SH-SY5Y (cell line): ENCODE results near the gene CCDC24.

Source experiments
- GATA2 ChIP-seq: IDR thresholded peaks from 2 replicates; pipeline ENCODE4 v1.6.1; 2011; ENCODE audit warnings: mild to moderate bottlenecking, low read depth, low read length
- GATA3 ChIP-seq: IDR thresholded peaks from 2 replicates; pipeline ENCODE4 v1.6.1; 2011; ENCODE audit warnings: low read depth, mild to moderate bottlenecking, low read length, moderate library complexity

DNA sequence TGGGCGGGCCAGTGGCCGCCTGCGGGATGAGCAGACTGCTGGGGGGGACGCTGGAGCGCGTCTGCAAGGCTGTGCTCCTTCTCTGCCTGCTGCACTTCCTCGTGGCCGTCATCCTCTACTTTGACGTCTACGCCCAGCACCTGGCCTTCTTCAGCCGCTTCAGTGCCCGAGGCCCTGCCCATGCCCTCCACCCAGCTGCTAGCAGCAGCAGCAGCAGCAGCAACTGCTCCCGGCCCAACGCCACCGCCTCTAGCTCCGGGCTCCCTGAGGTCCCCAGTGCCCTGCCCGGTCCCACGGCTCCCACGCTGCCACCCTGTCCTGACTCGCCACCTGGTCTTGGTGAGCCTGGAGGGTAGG lies 10.3 kb upstream of the CCDC24 start:
- TF ChIP-seq GATA2 (no peak), GATA3 (no peak)
